ENCODE results near the gene LAMA3. TPM values are rescaled to one million over a fixed set of nuclear protein-coding genes. Genes with fewer than 3 reads are reported as not detected.

The LAMA3 gene
- total RNA-seq, 1 donor, result 8.3 TPM

DNA sequence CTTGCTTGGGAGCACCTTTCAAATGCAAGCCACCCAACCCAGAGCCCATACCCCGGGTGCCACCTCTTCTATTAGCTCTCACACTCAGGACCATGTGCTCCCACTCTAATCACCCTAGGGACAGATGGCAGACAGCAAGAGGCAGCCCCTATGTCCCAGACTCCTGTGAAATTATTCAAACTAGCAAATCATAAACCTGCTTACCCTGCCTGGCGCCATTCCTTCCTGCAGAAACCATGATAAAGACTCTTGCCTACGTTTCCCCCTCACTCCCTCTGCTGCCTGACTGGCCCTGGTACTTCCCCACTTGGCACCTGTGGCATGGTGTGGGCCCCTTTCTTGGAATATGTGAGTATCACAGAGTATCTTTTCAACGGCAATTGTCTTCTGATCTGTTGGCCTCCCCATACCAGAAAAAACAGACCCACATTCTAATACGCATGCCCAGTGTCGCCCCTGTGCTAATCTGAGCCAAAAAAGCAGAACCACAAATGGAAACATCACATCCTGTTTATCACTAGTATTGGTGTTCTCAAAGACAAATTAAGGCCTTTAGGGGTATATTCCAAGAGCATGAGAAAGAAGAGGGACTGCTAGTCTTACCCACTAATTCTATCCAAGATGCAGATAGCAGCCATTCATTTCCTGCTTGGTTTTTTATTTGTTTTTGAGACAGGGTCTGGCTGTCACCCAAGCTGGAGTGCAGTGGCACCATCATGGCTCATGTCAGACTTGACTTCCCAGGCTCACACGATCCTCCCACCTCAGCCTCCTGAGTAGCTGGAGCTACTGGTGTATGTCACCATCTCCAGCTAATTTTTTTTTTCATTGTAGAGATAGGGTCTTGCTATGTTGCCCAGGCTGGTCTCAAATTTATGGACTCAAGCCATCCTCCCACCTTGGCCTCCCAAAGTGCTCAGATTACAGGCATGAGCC is 281.2 kb downstream of the LAMA3 start:
- Histone ChIP-seq H3K79me2 (ENCODE audit: insufficient read depth, low read length) (no peaks in the 10 kb centered on the region), H3K36me3 (ENCODE audit: insufficient read depth, low read length) (no peaks in the 10 kb centered on the region), H3K27me3 (ENCODE audit: insufficient read depth, low read length) (peaks cover 3% of the 10 kb centered on the region), H3K4me2 (ENCODE audit: insufficient read depth, low read length) (no peak overlapping the region), H4K20me1 (ENCODE audit: insufficient read depth, low read length) (no peaks in the 10 kb centered on the region), H3K4me1 (ENCODE audit: insufficient read depth, low read length) (no peaks in the 10 kb centered on the region), H3K9me3 (ENCODE audit: low read depth, low read length) (no peaks in the 10 kb centered on the region), H3K4me3 (ENCODE audit: insufficient read depth, low read length) (no peak overlapping the region), H2AFZ (ENCODE audit: low read length) (no peak overlapping the region), H3K27ac (ENCODE audit: low read depth, low read length) (no peak overlapping the region)
- no peak for DNase-seq (ENCODE audit: insufficient read length, low spot score, missing footprints)
- TF ChIP-seq, protein P1, sequence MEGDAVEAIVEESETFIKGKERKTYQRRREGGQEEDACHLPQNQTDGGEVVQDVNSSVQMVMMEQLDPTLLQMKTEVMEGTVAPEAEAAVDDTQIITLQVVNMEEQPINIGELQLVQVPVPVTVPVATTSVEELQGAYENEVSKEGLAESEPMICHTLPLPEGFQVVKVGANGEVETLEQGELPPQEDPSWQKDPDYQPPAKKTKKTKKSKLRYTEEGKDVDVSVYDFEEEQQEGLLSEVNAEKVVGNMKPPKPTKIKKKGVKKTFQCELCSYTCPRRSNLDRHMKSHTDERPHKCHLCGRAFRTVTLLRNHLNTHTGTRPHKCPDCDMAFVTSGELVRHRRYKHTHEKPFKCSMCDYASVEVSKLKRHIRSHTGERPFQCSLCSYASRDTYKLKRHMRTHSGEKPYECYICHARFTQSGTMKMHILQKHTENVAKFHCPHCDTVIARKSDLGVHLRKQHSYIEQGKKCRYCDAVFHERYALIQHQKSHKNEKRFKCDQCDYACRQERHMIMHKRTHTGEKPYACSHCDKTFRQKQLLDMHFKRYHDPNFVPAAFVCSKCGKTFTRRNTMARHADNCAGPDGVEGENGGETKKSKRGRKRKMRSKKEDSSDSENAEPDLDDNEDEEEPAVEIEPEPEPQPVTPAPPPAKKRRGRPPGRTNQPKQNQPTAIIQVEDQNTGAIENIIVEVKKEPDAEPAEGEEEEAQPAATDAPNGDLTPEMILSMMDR (IDR thresholded peaks at IDR 0.05; ENCODE audit: extremely low read depth, low read depth, low read length), result no peak

DNA sequence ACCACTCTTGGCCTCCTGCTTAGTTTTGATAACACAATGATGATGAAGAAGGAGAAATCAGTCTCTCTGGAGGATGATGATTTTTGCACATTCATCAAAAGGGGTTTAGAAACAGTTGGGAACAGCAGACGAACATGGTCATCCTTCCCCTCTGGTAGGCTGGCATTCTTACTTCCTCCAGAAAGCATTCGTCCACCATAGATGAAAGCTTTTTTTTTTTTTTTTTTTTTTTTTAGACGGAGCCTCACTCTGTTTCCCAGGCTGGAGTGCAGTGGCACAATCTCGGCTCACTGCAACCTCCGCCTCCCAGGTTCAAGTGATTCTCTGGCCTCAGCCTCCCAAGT is 281.8 kb downstream of the LAMA3 start:
- H3K9me3 ChIP-seq (ENCODE audit: low read depth, low read length), result no peaks in the 10 kb centered on the region
- no peaks in the 10 kb centered on the region for H4K20me1 ChIP-seq (ENCODE audit: insufficient read depth, low read length)
- H3K4me3 ChIP-seq (ENCODE audit: insufficient read depth, low read length), result no peak overlapping the region
- H3K4me2 ChIP-seq (ENCODE audit: insufficient read depth, low read length), result no peak overlapping the region
- TF ChIP-seq, protein P1 (IDR thresholded peaks at IDR 0.05; ENCODE audit: extremely low read depth, low read depth, low read length), result no peak
- no peaks in the 10 kb centered on the region for H3K4me1 ChIP-seq (ENCODE audit: insufficient read depth, low read length)
- no peak for DNase-seq (ENCODE audit: insufficient read length, low spot score, missing footprints)
- no peak overlapping the region for H3K27ac ChIP-seq (ENCODE audit: low read depth, low read length)
- H3K79me2 ChIP-seq (ENCODE audit: insufficient read depth, low read length), result no peaks in the 10 kb centered on the region
- H3K27me3 ChIP-seq (ENCODE audit: insufficient read depth, low read length), result peaks cover 3% of the 10 kb centered on the region
- no peak overlapping the region for H2AFZ ChIP-seq (ENCODE audit: low read length)
- H3K36me3 ChIP-seq (ENCODE audit: insufficient read depth, low read length), result no peaks in the 10 kb centered on the region

DNA sequence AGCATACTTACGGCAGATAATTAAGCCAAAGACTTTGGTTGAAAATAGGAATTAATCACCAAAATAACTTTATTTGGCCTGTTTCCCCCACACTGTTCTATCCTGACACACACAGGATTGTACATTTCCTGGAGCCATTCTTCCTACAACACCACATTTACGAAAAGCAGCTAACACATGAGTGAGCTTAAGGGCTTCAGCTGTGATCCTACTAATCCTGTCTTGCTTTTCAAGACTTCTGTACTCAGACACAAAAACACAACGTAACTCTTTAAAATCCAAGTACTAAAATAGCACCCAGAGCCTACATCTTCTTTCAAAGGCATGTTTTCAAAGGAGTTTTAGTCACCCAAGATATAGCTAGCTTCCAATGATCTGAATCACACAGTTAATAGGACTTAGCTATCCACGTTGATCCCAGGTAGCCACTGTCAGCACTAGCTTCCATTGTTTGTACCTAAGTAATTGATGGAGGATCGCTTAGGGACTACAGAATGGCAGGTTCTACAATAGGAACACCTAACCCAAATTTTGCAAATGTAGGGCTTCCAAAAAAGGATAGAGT is 282.5 kb downstream of the LAMA3 start:
- Histone ChIP-seq H4K20me1 (ENCODE audit: insufficient read depth, low read length) (no peaks in the 10 kb centered on the region), H3K4me3 (ENCODE audit: insufficient read depth, low read length) (no peak overlapping the region), H3K79me2 (ENCODE audit: insufficient read depth, low read length) (no peaks in the 10 kb centered on the region), H3K36me3 (ENCODE audit: insufficient read depth, low read length) (no peaks in the 10 kb centered on the region), H3K27ac (ENCODE audit: low read depth, low read length) (no peak overlapping the region), H3K9me3 (ENCODE audit: low read depth, low read length) (no peaks in the 10 kb centered on the region), H2AFZ (ENCODE audit: low read length) (no peak overlapping the region), H3K4me1 (ENCODE audit: insufficient read depth, low read length) (no peaks in the 10 kb centered on the region), H3K4me2 (ENCODE audit: insufficient read depth, low read length) (no peak overlapping the region), H3K27me3 (ENCODE audit: insufficient read depth, low read length) (peaks cover 3% of the 10 kb centered on the region)
- DNase-seq (ENCODE audit: insufficient read length, low spot score, missing footprints), result no peak
- TF ChIP-seq, protein P1 (IDR thresholded peaks at IDR 0.05; ENCODE audit: extremely low read depth, low read depth, low read length), result no peak

DNA sequence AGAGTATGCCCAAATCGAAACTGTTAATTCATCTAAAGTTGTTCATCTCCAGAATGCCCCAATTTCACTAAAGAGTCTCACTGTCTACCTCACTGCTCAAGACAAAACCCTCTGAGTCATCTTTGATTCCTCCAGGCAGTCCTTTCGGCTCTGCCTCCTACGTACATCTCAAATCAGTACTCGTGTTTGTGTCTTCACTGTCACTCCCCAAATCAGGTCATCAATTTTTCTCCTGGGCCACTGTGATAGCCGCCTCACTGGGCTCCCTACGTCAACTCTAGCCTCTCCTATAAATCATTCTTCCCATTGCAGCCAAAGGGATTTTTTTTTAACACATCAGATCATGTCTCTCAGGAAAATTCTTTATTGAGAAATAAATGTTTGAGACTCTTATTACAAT is 283.2 kb downstream of the LAMA3 start:
- Histone ChIP-seq H4K20me1 (ENCODE audit: insufficient read depth, low read length) (no peaks in the 10 kb centered on the region), H3K27me3 (ENCODE audit: insufficient read depth, low read length) (peaks cover 3% of the 10 kb centered on the region), H3K4me3 (ENCODE audit: insufficient read depth, low read length) (no peak overlapping the region), H3K4me2 (ENCODE audit: insufficient read depth, low read length) (no peak overlapping the region), H3K9me3 (ENCODE audit: low read depth, low read length) (no peaks in the 10 kb centered on the region), H3K27ac (ENCODE audit: low read depth, low read length) (no peak overlapping the region), H2AFZ (ENCODE audit: low read length) (no peak overlapping the region), H3K36me3 (ENCODE audit: insufficient read depth, low read length) (no peaks in the 10 kb centered on the region), H3K4me1 (ENCODE audit: insufficient read depth, low read length) (no peaks in the 10 kb centered on the region), H3K79me2 (ENCODE audit: insufficient read depth, low read length) (no peaks in the 10 kb centered on the region)
- no peak for DNase-seq (ENCODE audit: insufficient read length, low spot score, missing footprints)
- TF ChIP-seq, protein P1 (IDR thresholded peaks at IDR 0.05; ENCODE audit: extremely low read depth, low read depth, low read length), result no peak
